Stomach (tissue), 4 donors: ENCODE results near the gene RTCA.

ENCODE experiments used
- CTCF ChIP-seq, 7 experiments: fragments of 450-650 bp in 4 of 7; fragments of 200-600 bp in 3 of 7; sonication (generic) in 3 of 7; IDR thresholded peaks; one replicate each; pipeline ENCODE4 v1.5.1; 2016 to 2019; ENCODE audit warnings: antibody characterized with exemption in 7 of 7, control low read depth in 2 of 7, mild to moderate bottlenecking in 1 of 7
- POLR2AphosphoS5 ChIP-seq, 3 donors: sonication (generic); formaldehyde crosslinking; IDR thresholded peaks; one replicate each; pipeline ENCODE4 v1.6.1; 2016; ENCODE audit warnings: antibody characterized with exemption in 3 of 3

DNA sequence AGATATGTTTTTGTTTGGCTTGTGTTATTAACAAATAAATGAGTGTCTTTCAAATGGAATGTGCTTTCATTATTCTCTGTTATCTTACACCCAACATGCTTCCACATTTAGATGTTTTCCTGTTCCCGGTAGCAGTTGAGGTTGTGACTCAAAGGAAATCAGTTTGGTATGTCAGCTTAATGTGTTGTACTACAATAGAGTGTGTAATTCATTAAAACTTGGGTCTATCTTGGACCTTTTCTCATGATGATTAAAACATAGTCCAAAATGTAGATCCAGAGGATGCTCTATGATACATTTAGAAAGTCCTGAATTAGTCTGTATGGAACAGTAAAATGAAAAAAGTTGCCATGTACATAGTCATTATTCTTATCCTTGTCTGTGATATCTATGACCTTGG, 26.7 kb downstream of the RTCA start:
- TF ChIP-seq CTCF (IDR thresholded peaks at IDR 0.05) (no peak), POLR2AphosphoS5 (IDR thresholded peaks at IDR 0.05) (no peak)
